Erythroblast (primary cell): ENCODE results near the gene TMEM52B.
A peak's percentile ranks its signal among the peaks of the same experiment; 100 is the strongest.

Experiments
- DNase-seq, 2 experiments: peaks; one replicate each; lab custom pipeline; 2025; lab: John Stamatoyannopoulos, UW
- GATA1 ChIP-seq: IDR thresholded peaks from 2 replicates; pipeline ENCODE4 v1.6.1; 2011; ENCODE audit warnings: low read depth, mild to moderate bottlenecking, control low read depth, low read length, moderate library complexity
- POLR2A ChIP-seq: IDR thresholded peaks from 2 replicates; pipeline ENCODE4 v1.6.1; 2011; ENCODE audit warnings: mild to moderate bottlenecking, low read length

The TMEM52B gene

DNA sequence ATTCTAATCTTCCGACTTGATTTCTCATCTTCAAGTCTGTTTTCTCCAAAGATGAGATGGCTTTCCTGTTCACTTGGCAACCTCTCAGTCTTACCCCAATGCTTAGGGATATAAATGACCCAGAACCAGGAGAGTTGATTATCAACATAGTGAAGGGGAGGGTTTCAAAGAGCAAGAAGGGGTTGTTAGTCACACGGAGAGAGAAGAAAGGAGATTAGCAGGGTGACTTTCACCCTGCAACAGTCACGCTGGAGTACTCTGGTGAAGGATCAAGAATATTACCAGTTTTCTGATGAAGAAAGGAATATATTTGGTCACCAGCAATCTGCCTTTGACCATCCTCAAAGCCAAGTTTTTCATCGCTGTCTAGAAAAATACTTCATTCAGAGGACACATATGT is at the start of gene TMEM52B:
Gene TMEM52B (plus strand): TSS at position 212 of the 400 bp plus-strand sequence. CDS start 543 bp downstream, outside the sequence.
- DNase-seq: no peak
- no peak for TF ChIP-seq POLR2A
- TF ChIP-seq GATA1: no peak

DNA sequence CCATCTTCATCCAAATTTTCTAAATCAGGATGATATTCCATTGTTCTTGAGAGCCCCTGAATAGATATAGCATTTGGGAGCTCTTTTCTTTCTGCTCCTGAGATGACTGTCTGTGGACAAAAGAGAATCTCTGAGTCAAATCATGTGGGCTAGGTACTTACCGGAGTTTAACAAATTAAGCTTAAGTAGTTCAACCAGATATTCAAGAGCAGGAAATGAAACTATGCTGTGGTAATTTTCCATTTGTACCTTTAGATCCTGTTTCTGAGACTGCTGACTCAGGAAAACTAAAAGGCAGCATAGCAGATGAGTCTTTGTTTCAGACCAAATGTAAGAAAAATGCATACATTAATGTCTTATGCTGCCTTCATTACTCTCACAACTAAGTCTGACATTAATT is 48.8 kb upstream of the TMEM52B start, which contains the start of gene CLEC7A:
Gene CLEC7A (minus strand): TSS at position 158 of the 400 bp plus-strand sequence. CDS start 117 bp downstream, at position 41.
- TF ChIP-seq GATA1 (no peak), POLR2A (no peak)
- no peak for DNase-seq

GRCh38 chr12:10131111-10131690 is 47.6 kb upstream of the TMEM52B start:
- no peak for DNase-seq
- TF ChIP-seq GATA1 (no peak), POLR2A (no peak)

DNA sequence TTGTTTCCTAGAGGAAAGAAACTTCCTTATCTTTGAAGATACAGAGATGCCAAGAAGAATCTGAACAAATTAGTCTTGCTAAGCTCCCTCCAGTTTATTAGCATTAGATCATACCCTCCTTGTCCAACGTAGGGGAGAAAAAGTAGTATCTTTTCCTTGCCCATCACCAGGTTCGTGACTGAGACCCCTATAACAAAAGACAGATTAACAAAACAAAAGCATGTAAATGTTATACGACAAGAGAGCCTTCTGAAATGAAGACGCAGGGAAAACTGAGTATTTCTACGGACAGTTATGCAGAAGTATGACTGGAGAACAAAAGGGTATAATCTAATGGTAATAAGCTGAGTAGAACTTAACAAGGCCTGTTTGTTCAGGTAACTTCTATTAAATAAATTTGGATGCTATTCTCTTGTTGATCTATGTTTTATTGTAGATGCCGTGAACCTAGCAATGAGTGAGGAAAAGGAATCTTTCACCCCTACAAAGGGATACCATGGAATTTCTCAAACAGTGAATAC is 45.9 kb upstream of the TMEM52B start:
- DNase-seq: no peak
- no peak for TF ChIP-seq POLR2A
- no peak for TF ChIP-seq GATA1

GRCh38 chr12:10135126-10135525 is 43.7 kb upstream of the TMEM52B start:
- TF ChIP-seq GATA1 (no peak), POLR2A (no peak)
- no peak for DNase-seq

GRCh38 chr12:10136637-10137205 is 42.1 kb upstream of the TMEM52B start:
- no peak for DNase-seq
- TF ChIP-seq GATA1: no peak
- TF ChIP-seq POLR2A: no peak

DNA sequence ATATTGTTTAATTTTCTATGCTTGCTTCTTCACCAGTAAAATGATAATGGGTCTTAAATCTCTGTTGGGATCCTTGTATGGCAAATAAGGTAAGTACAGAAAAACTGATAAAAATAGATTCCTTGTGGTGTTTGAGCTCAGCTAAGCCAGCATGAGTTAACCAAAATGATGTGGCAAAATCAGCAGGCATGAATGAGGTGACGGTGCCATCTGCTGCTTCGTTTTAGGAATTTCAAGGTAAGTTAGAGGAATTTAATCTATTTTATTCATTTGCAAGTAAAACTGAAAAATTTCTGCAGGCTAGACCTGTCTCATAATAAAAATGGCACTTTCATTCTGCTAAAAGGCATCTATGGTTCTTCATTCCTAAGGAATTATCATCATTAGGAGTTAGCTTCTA is 38.8 kb upstream of the TMEM52B start:
- TF ChIP-seq POLR2A (no peak), GATA1 (no peak)
- peak; percentile 42 to 69 for DNase-seq

- DNase-seq: no peak
These were observed 35.7 kb upstream of the TMEM52B start for GRCh38 chr12:10142976-10143589.

DNA sequence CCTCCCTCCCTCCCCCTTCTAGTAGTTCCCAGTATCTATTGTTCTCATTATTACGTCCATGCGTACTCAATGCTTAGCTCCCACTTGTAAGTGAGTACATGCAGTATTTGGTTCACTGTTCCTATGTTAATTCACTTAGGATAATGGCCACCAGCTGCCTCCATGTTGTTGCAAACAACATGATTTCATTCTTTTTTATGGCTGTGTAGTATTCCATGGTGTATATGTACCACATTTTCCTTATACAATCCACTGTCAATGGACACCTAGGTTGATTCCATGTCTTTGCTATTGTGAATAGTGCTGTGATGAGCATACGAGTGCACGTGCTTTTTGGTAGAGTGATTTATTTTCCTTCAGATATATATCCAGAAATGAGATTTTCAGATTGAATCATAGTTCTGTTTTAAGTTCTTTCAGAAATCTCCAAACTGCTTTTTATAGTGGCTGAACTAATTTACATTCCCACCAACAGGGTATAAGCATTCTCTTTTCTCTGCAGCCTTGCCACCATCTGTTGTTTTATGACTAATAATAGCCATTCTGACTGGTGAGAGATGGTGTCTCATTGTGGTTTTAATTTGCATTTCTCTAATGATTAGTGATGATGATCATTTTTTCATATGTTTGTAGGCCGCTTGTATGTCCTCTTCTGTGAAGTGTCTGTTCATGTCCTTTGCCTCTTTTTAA is 31.0 kb upstream of the TMEM52B start:
- no peak for DNase-seq
- no peak for TF ChIP-seq POLR2A
- no peak for TF ChIP-seq GATA1

More at GRCh38 chr12:10142976-10143589, 35.7 kb upstream of the TMEM52B start:
- TF ChIP-seq GATA1 (no peak), POLR2A (no peak)

- no peak for TF ChIP-seq GATA1
- TF ChIP-seq POLR2A: no peak
- DNase-seq: no peak
These were observed 27.2 kb upstream of the TMEM52B start for GRCh38 chr12:10151621-10152020.

GRCh38 chr12:10153271-10154144 is 25.3 kb upstream of the TMEM52B start:
- peak; percentile 46 to 67 for DNase-seq

GRCh38 chr12:10154145-10154496 is 24.7 kb upstream of the TMEM52B start:
- no peak for DNase-seq

More at GRCh38 chr12:10153271-10154144, 25.3 kb upstream of the TMEM52B start:
- TF ChIP-seq GATA1 (no peak), POLR2A (no peak)

DNA sequence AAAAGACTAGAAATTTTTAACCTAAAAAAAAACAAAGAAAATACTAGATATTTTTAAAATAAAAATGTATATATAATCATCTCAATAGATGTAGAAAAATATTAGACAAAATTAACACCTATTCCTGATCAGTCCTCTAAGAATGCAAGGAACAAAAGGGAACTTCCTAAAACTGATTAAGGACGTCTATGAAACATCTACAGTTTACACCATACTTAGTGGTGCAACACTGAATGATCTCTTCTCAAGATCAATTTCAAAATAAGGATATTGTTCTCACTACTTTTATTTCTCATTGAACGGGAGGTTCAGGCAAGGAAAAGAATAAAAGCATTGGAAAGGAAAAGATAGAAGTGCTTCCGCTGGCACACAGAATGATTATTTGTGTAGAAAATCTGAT is 22.9 kb upstream of the TMEM52B start:
- DNase-seq: no peak
- TF ChIP-seq GATA1 (no peak), POLR2A (no peak)

More at GRCh38 chr12:10154145-10154496, 24.7 kb upstream of the TMEM52B start:
- TF ChIP-seq GATA1: no peak
- TF ChIP-seq POLR2A: no peak
